Measurements from ENCODE around the gene SORCS2. TPM values are rescaled to one million over a fixed set of nuclear protein-coding genes. Genes with fewer than 3 reads are reported as not detected.

SORCS2 gene
- total RNA-seq, 1 donor from 2014 or later: 5.2 TPM

GRCh38 chr4:7313347-7313811, 121.0 kb downstream of the SORCS2 start:
- H3K27ac Mint-ChIP-seq: peak overlapping the region; percentile 86
- Histone ChIP-seq H3K36me3 (no peaks in the 10 kb centered on the region), H3F3A (ENCODE audit: low read depth) (no peaks in the 10 kb centered on the region), H3K4me1 (peaks cover 15% of the 10 kb centered on the region), H4K20me1 (ENCODE audit: low read depth) (no peaks in the 10 kb centered on the region), H3K27me3 (no peaks in the 10 kb centered on the region), H3K4me3 (no peak overlapping the region), H2AFZ (replicated peaks) (no peak overlapping the region), H3K9ac (no peak overlapping the region), H3K27ac (no peak overlapping the region), H3K9me3 (ENCODE audit: low read depth) (no peaks in the 10 kb centered on the region), H3K4me2 (no peak overlapping the region), H3K79me2 (ENCODE audit: low read depth) (no peaks in the 10 kb centered on the region)
- no peak for TF ChIP-seq EZH2phosphoT487 (IDR thresholded peaks at IDR 0.05)
- peaks cover 6% of the 10 kb centered on the region for H3K27me3 Mint-ChIP-seq (ENCODE audit: insufficient read depth, low read depth)
- DNase-seq (ENCODE audit: low spot score): no peak
- peaks cover under 1% of the 10 kb centered on the region for H3K36me3 Mint-ChIP-seq
- peaks cover 27% of the 10 kb centered on the region for H3K4me1 Mint-ChIP-seq
- no peak overlapping the region for H3K4me3 Mint-ChIP-seq
- H3K9me3 Mint-ChIP-seq: peaks cover under 1% of the 10 kb centered on the region

GRCh38 chr4:7313991-7314390, 121.7 kb downstream of the SORCS2 start:
- Mint-ChIP-seq H3K4me3 (no peak overlapping the region), H3K9me3 (peaks cover 7% of the 10 kb centered on the region), H3K27ac (no peak overlapping the region), H3K36me3 (peaks cover 7% of the 10 kb centered on the region), H3K27me3 (ENCODE audit: insufficient read depth, low read depth) (peaks cover 9% of the 10 kb centered on the region), H3K4me1 (peaks cover 23% of the 10 kb centered on the region)
- no peak for DNase-seq (ENCODE audit: low spot score)
- no peak overlapping the region for H3K4me2 ChIP-seq
- no peaks in the 10 kb centered on the region for H3K36me3 ChIP-seq
- H3K27ac ChIP-seq: no peak overlapping the region
- no peak overlapping the region for H3K4me3 ChIP-seq
- H3K27me3 ChIP-seq: no peaks in the 10 kb centered on the region
- no peak for TF ChIP-seq EZH2phosphoT487 (IDR thresholded peaks at IDR 0.05)
- TF ChIP-seq CTCF (IDR thresholded peaks at IDR 0.05): no peak
- TF ChIP-seq EZH2 (IDR thresholded peaks at IDR 0.05): no peak
- H3K4me1 ChIP-seq: peaks cover 15% of the 10 kb centered on the region
- no peaks in the 10 kb centered on the region for H4K20me1 ChIP-seq (ENCODE audit: low read depth)
- H3K9me3 ChIP-seq (ENCODE audit: low read depth): no peaks in the 10 kb centered on the region
- no peak overlapping the region for H3K9ac ChIP-seq
- no peak overlapping the region for H2AFZ ChIP-seq (replicated peaks)
- H3K79me2 ChIP-seq (ENCODE audit: low read depth): no peaks in the 10 kb centered on the region
- H3F3A ChIP-seq (ENCODE audit: low read depth): no peaks in the 10 kb centered on the region

- Mint-ChIP-seq H3K4me1 (peaks cover 12% of the 10 kb centered on the region), H3K27ac (no peak overlapping the region), H3K27me3 (ENCODE audit: insufficient read depth, low read depth) (peaks cover 9% of the 10 kb centered on the region), H3K4me3 (no peak overlapping the region), H3K9me3 (peaks cover 10% of the 10 kb centered on the region), H3K36me3 (peaks cover 7% of the 10 kb centered on the region)
- Histone ChIP-seq H3K79me2 (ENCODE audit: low read depth) (no peaks in the 10 kb centered on the region), H3K27me3 (no peaks in the 10 kb centered on the region), H2AFZ (replicated peaks) (no peak overlapping the region), H3K4me3 (no peak overlapping the region), H3K4me1 (peaks cover 8% of the 10 kb centered on the region), H3K4me2 (no peak overlapping the region), H4K20me1 (ENCODE audit: low read depth) (no peaks in the 10 kb centered on the region), H3K9ac (no peak overlapping the region), H3K36me3 (no peaks in the 10 kb centered on the region), H3F3A (ENCODE audit: low read depth) (no peaks in the 10 kb centered on the region), H3K9me3 (ENCODE audit: low read depth) (no peaks in the 10 kb centered on the region), H3K27ac (no peak overlapping the region)
- no peak for TF ChIP-seq CTCF (IDR thresholded peaks at IDR 0.05)
- no peak for TF ChIP-seq EZH2phosphoT487 (IDR thresholded peaks at IDR 0.05)
- TF ChIP-seq EZH2 (IDR thresholded peaks at IDR 0.05): no peak
- no peak for DNase-seq (ENCODE audit: low spot score)
These were observed 122.9 kb downstream of the SORCS2 start for GRCh38 chr4:7315286-7315685.

- Histone ChIP-seq H4K20me1 (ENCODE audit: low read depth) (no peaks in the 10 kb centered on the region), H3K4me2 (no peak overlapping the region), H3K27me3 (no peaks in the 10 kb centered on the region), H3K79me2 (ENCODE audit: low read depth) (no peaks in the 10 kb centered on the region), H3K4me1 (peaks cover 8% of the 10 kb centered on the region), H3K4me3 (no peak overlapping the region), H3K9ac (no peak overlapping the region), H3K27ac (no peak overlapping the region), H3F3A (ENCODE audit: low read depth) (no peaks in the 10 kb centered on the region), H3K9me3 (ENCODE audit: low read depth) (no peaks in the 10 kb centered on the region), H2AFZ (replicated peaks) (no peak overlapping the region), H3K36me3 (no peaks in the 10 kb centered on the region)
- no peak overlapping the region for H3K27ac Mint-ChIP-seq
- no peak for DNase-seq (ENCODE audit: low spot score)
- peaks cover 10% of the 10 kb centered on the region for H3K9me3 Mint-ChIP-seq
- TF ChIP-seq EZH2phosphoT487 (IDR thresholded peaks at IDR 0.05) (no peak), EZH2 (IDR thresholded peaks at IDR 0.05) (no peak), CTCF (IDR thresholded peaks at IDR 0.05) (no peak)
- no peak overlapping the region for H3K4me3 Mint-ChIP-seq
- peaks cover 8% of the 10 kb centered on the region for H3K4me1 Mint-ChIP-seq
- H3K36me3 Mint-ChIP-seq: peaks cover 7% of the 10 kb centered on the region
- peaks cover 8% of the 10 kb centered on the region for H3K27me3 Mint-ChIP-seq (ENCODE audit: insufficient read depth, low read depth)
These were observed 123.6 kb downstream of the SORCS2 start for GRCh38 chr4:7315935-7316334.

Measured in neural progenitor cell (in vitro differentiated cells).